ENCODE data around the gene USP25. TPM values are rescaled to one million over a fixed set of nuclear protein-coding genes. Genes with fewer than 3 reads are reported as not detected.

Gene USP25
- total RNA-seq, 1 donor: 56.1 TPM

- H3K27ac ChIP-seq (ENCODE audit: low read depth, low read length): no peak overlapping the region
- peaks cover 14% of the 10 kb centered on the region for H3K4me1 ChIP-seq (ENCODE audit: insufficient read depth, low read length)
- no peak for TF ChIP-seq CTCF (IDR thresholded peaks at IDR 0.05; ENCODE audit: extremely low read depth, low read depth, low read length)
- no peaks in the 10 kb centered on the region for H3K36me3 ChIP-seq (ENCODE audit: insufficient read depth, low read length)
- peaks cover 91% of the 10 kb centered on the region for H3K79me2 ChIP-seq (ENCODE audit: insufficient read depth, low read length)
- H4K20me1 ChIP-seq (ENCODE audit: insufficient read depth, low read length): peaks cover 34% of the 10 kb centered on the region
- no peaks in the 10 kb centered on the region for H3K9me3 ChIP-seq (ENCODE audit: low read depth, low read length)
- no peak for DNase-seq (ENCODE audit: insufficient read length, low spot score, missing footprints)
- H3K4me2 ChIP-seq (ENCODE audit: insufficient read depth, low read length): no peak overlapping the region
- H2AFZ ChIP-seq (ENCODE audit: low read length): no peak overlapping the region
- H3K4me3 ChIP-seq (ENCODE audit: insufficient read depth, low read length): no peak overlapping the region
- H3K27me3 ChIP-seq (ENCODE audit: insufficient read depth, low read length): no peaks in the 10 kb centered on the region
These were observed 10.6 kb downstream of the USP25 start for GRCh38 chr21:15740383-15740782.

- Histone ChIP-seq H3K4me1 (ENCODE audit: insufficient read depth, low read length) (peaks cover 8% of the 10 kb centered on the region), H3K9me3 (ENCODE audit: low read depth, low read length) (no peaks in the 10 kb centered on the region), H3K36me3 (ENCODE audit: insufficient read depth, low read length) (no peaks in the 10 kb centered on the region), H3K27me3 (ENCODE audit: insufficient read depth, low read length) (no peaks in the 10 kb centered on the region), H2AFZ (ENCODE audit: low read length) (no peak overlapping the region), H3K27ac (ENCODE audit: low read depth, low read length) (no peak overlapping the region), H3K4me3 (ENCODE audit: insufficient read depth, low read length) (no peak overlapping the region), H4K20me1 (ENCODE audit: insufficient read depth, low read length) (peaks cover 37% of the 10 kb centered on the region), H3K79me2 (ENCODE audit: insufficient read depth, low read length) (peaks cover 92% of the 10 kb centered on the region), H3K4me2 (ENCODE audit: insufficient read depth, low read length) (no peak overlapping the region)
- no peak for TF ChIP-seq CTCF (IDR thresholded peaks at IDR 0.05; ENCODE audit: extremely low read depth, low read depth, low read length)
- DNase-seq (ENCODE audit: insufficient read length, low spot score, missing footprints): no peak
These were observed 11.7 kb downstream of the USP25 start for GRCh38 chr21:15741510-15741909.

GRCh38 chr21:15742052-15742670 lies 12.4 kb downstream of the USP25 start:
- Histone ChIP-seq H3K27me3 (ENCODE audit: insufficient read depth, low read length) (no peaks in the 10 kb centered on the region), H3K36me3 (ENCODE audit: insufficient read depth, low read length) (no peaks in the 10 kb centered on the region), H3K4me1 (ENCODE audit: insufficient read depth, low read length) (peaks cover 8% of the 10 kb centered on the region), H4K20me1 (ENCODE audit: insufficient read depth, low read length) (peaks cover 37% of the 10 kb centered on the region), H3K9me3 (ENCODE audit: low read depth, low read length) (no peaks in the 10 kb centered on the region), H3K27ac (ENCODE audit: low read depth, low read length) (no peak overlapping the region), H3K4me3 (ENCODE audit: insufficient read depth, low read length) (no peak overlapping the region), H3K4me2 (ENCODE audit: insufficient read depth, low read length) (no peak overlapping the region), H3K79me2 (ENCODE audit: insufficient read depth, low read length) (peaks cover 92% of the 10 kb centered on the region), H2AFZ (ENCODE audit: low read length) (no peak overlapping the region)
- no peak for DNase-seq (ENCODE audit: insufficient read length, low spot score, missing footprints)
- TF ChIP-seq CTCF (IDR thresholded peaks at IDR 0.05; ENCODE audit: extremely low read depth, low read depth, low read length): no peak

- no peaks in the 10 kb centered on the region for H3K36me3 ChIP-seq (ENCODE audit: insufficient read depth, low read length)
- H3K9me3 ChIP-seq (ENCODE audit: low read depth, low read length): no peaks in the 10 kb centered on the region
- no peak for DNase-seq (ENCODE audit: insufficient read length, low spot score, missing footprints)
- TF ChIP-seq CTCF (IDR thresholded peaks at IDR 0.05; ENCODE audit: extremely low read depth, low read depth, low read length): no peak
- peaks cover 37% of the 10 kb centered on the region for H4K20me1 ChIP-seq (ENCODE audit: insufficient read depth, low read length)
- peaks cover 90% of the 10 kb centered on the region for H3K79me2 ChIP-seq (ENCODE audit: insufficient read depth, low read length)
- no peak overlapping the region for H3K4me3 ChIP-seq (ENCODE audit: insufficient read depth, low read length)
- peaks cover 8% of the 10 kb centered on the region for H3K4me1 ChIP-seq (ENCODE audit: insufficient read depth, low read length)
- H3K27ac ChIP-seq (ENCODE audit: low read depth, low read length): no peak overlapping the region
- H3K4me2 ChIP-seq (ENCODE audit: insufficient read depth, low read length): no peak overlapping the region
- H2AFZ ChIP-seq (ENCODE audit: low read length): no peak overlapping the region
- H3K27me3 ChIP-seq (ENCODE audit: insufficient read depth, low read length): no peaks in the 10 kb centered on the region
These were observed 12.9 kb downstream of the USP25 start for GRCh38 chr21:15742694-15743093.
